Brain microvascular endothelial cell (primary cell): Measurements from ENCODE around the gene POFUT2.

Experiments used
- DNase-seq: peaks from one replicate; pipeline ENCODE4 v3.0.0-alpha.2; 2020
- H3K27ac ChIP-seq: fragments of 250-450 bp; sonication (Bioruptor Pico); 2 replicates; pipeline ENCODE4 v1.5.1; 2020; ENCODE audit warnings: mild to moderate bottlenecking, moderate library complexity
- H3K27me3 ChIP-seq: fragments of 250-450 bp; sonication (Bioruptor Pico); replicated peaks from 2 replicates; pipeline ENCODE4 v1.5.1; 2020; ENCODE audit warnings: mild to moderate bottlenecking
- H3K36me3 ChIP-seq: fragments of 250-450 bp; sonication (Bioruptor Pico); replicated peaks from 2 replicates; pipeline ENCODE4 v1.5.1; 2020; ENCODE audit warnings: mild to moderate bottlenecking
- H3K4me3 ChIP-seq: 2 replicates; pipeline ENCODE4 v1.5.1; 2011; ENCODE audit warnings: low read depth, mild to moderate bottlenecking, control low read depth, low read length, moderate library complexity
- CTCF ChIP-seq: IDR thresholded peaks from 2 replicates; pipeline ENCODE4 v1.5.1; 2011; ENCODE audit warnings: low read depth, mild to moderate bottlenecking, moderate library complexity, low read length, control low read depth, inconsistent platforms; ENCODE audit errors: missing control alignments
- in situ Hi-C: cut with HindIII; loops from 2 replicates; pipeline ENCODE4 v1.10.0; 2017; ENCODE audit warnings: low sequenced_read_pairs, low pct_ligation_motif_present

Gene POFUT2

GRCh38 chr21:45291613-45292398 is 4.1 kb upstream of the POFUT2 start:
- peak overlapping the region; percentile 100 for H3K27ac ChIP-seq
- no peaks in the 10 kb centered on the region for H3K36me3 ChIP-seq
- no peaks in the 10 kb centered on the region for H3K27me3 ChIP-seq
- DNase-seq = no peak
- TF ChIP-seq CTCF = peak; percentile 37
- no peak overlapping the region for H3K4me3 ChIP-seq
- in situ Hi-C loops = no loop called here

GRCh38 chr21:45290948-45291612 is 3.4 kb upstream of the POFUT2 start:
- Histone ChIP-seq H3K27ac (peak overlapping the region; percentile 24), H3K27me3 (no peaks in the 10 kb centered on the region), H3K4me3 (no peak overlapping the region), H3K36me3 (peaks cover under 1% of the 10 kb centered on the region)
- peak; percentile 53 for DNase-seq
- in situ Hi-C loops = no loop called here
- no peak for TF ChIP-seq CTCF

- TF ChIP-seq CTCF = peak; percentile 67
- Histone ChIP-seq H3K4me3 (no peak overlapping the region), H3K27me3 (no peaks in the 10 kb centered on the region), H3K27ac (no peak overlapping the region), H3K36me3 (peaks cover 12% of the 10 kb centered on the region)
- DNase-seq = no peak
- in situ Hi-C loops = no loop called here
These were observed 2.2 kb upstream of the POFUT2 start for GRCh38 chr21:45289655-45290515.

- no peaks in the 10 kb centered on the region for H3K27me3 ChIP-seq
- in situ Hi-C loops = no loop called here
- H3K4me3 ChIP-seq = peak overlapping the region; percentile 77
- peaks cover 20% of the 10 kb centered on the region for H3K36me3 ChIP-seq
- TF ChIP-seq CTCF = no peak
- DNase-seq = no peak
- peak overlapping the region; percentile 81 for H3K27ac ChIP-seq
These were observed 1.4 kb upstream of the POFUT2 start for GRCh38 chr21:45289134-45289533.

- peak overlapping the region; percentile 81 for H3K27ac ChIP-seq
- H3K4me3 ChIP-seq = peak overlapping the region; percentile 77
- H3K36me3 ChIP-seq = peaks cover 27% of the 10 kb centered on the region
- in situ Hi-C loops = no loop called here
- DNase-seq = no peak
- no peaks in the 10 kb centered on the region for H3K27me3 ChIP-seq
- no peak for TF ChIP-seq CTCF
These were observed 746 bp upstream of the POFUT2 start for GRCh38 chr21:45288441-45288841.
